K562 (cell line): ENCODE data around the gene APLP1. TPM values are rescaled to one million over a fixed set of nuclear protein-coding genes. Genes with fewer than 3 reads are reported as not detected.

Experiments used
- ATAC-seq: fragments of 200-7000 bp; cut with Tn5 transposase; 3 replicates; pipeline ENCODE4 v1.9.1; 2020; ENCODE audit warnings: moderate library complexity
- BruUV-seq: library from RNA; stranded (reverse); fragments of 400-500 nt; replicated peaks from 2 replicates; lab custom pipeline; 2021; lab: Mats Ljungman, UMichigan
- CTCF ChIA-PET: fragments of 300-600 bp; formaldehyde crosslinking; extraction: SDS; loops from one replicate; lab custom pipeline; 2021; ENCODE audit warnings: low intra/inter-chr PET ratio; lab: Yijun Ruan, JAX
- POLR2A ChIA-PET: fragments of 300-600, 350-650 bp; sonication (Branson Sonifier 250); formaldehyde crosslinking; extraction: SDS; loops from one replicate; lab custom pipeline; 2021; ENCODE audit warnings: antibody characterized with exemption, inconsistent platforms; lab: Yijun Ruan, JAX
- DNase-seq, 4 experiments: peaks; one replicate each; pipeline versions ENCODE4 v3.0.0 to v3.0.0-alpha.2; 2011 to 2018; ENCODE audit warnings: low spot score in 3 of 4, mixed read lengths in 3 of 4; ENCODE audit errors: extremely low read depth in 1 of 4
- FAIRE-seq: peaks from 2 replicates; lab custom pipeline; 2011; peaks lifted over from hg19 to GRCh38; lab: Jason Lieb, UNC
- H2AFZ ChIP-seq: 2 replicates; pipeline ENCODE4 v1.6.0; 2011; ENCODE audit warnings: low read depth, low read length, control low read depth, inconsistent platforms
- H3K27ac ChIP-seq: fragments of 200-600 bp; 3 replicates; pipeline ENCODE4 v1.8.0; 2011; ENCODE audit warnings: low read depth, mild to moderate bottlenecking, control low read depth, inconsistent platforms, low read length, moderate library complexity, mixed read lengths; ENCODE audit errors: extremely low read depth
- H3K27me3 ChIP-seq, 2 experiments: fragments of 300-600 bp in 1 of 2; 2 replicates in 1 of 2; 3 replicates in 1 of 2; pipeline versions ENCODE4 v1.6.0 to v1.8.0; 2011; ENCODE audit warnings: inconsistent platforms in 2 of 2, low read length in 2 of 2, mild to moderate bottlenecking in 1 of 2, mixed read lengths in 1 of 2, moderate library complexity in 1 of 2; ENCODE audit not compliant: control insufficient read depth in 2 of 2, insufficient read depth in 2 of 2
- H3K36me3 ChIP-seq: fragments of 300-600 bp; 3 replicates; pipeline ENCODE4 v1.8.0; 2011; ENCODE audit warnings: mild to moderate bottlenecking, low read length, inconsistent platforms; ENCODE audit not compliant: control insufficient read depth, insufficient read depth
- H3K4me1 ChIP-seq, 2 experiments: fragments of 200-600 bp in 1 of 2; replicated peaks in 1 of 2; 2 replicates in 1 of 2; 3 replicates in 1 of 2; pipeline versions ENCODE4 v1.5.1 to v1.8.0; 2011; ENCODE audit warnings: inconsistent platforms in 2 of 2, low read length in 2 of 2, mild to moderate bottlenecking in 1 of 2, mixed read lengths in 1 of 2, moderate library complexity in 1 of 2; ENCODE audit not compliant: control insufficient read depth in 2 of 2, insufficient read depth in 2 of 2
- H3K4me2 ChIP-seq: 2 replicates; pipeline ENCODE4 v1.6.1; 2011; ENCODE audit warnings: low read length, control low read depth, inconsistent platforms, mixed read lengths; ENCODE audit not compliant: insufficient read depth
- H3K4me3 ChIP-seq: fragments of 200-600 bp; sonication (generic), shearing (Covaris generic); 2 replicates; pipeline ENCODE4 v1.5.1; 2016; ENCODE audit warnings: control low read depth, inconsistent platforms
- H3K79me2 ChIP-seq: fragments of 200-600 bp; 3 replicates; pipeline ENCODE4 v1.8.0; 2011; ENCODE audit warnings: low read length, inconsistent platforms; ENCODE audit not compliant: control insufficient read depth, insufficient read depth
- H3K9ac ChIP-seq, 2 experiments: 2 replicates each; pipeline versions ENCODE4 v1.6.0 to v1.6.1; 2011; ENCODE audit warnings: low read depth in 2 of 2, low read length in 2 of 2, control low read depth in 1 of 2, inconsistent platforms in 1 of 2, mild to moderate bottlenecking in 1 of 2, mixed read lengths in 1 of 2; ENCODE audit not compliant: insufficient read depth in 1 of 2
- H3K9me1 ChIP-seq: one replicate; pipeline ENCODE4 v1.6.0; 2011; ENCODE audit warnings: inconsistent platforms, mild to moderate bottlenecking, low read length, moderate library complexity; ENCODE audit not compliant: control insufficient read depth, insufficient read depth
- H3K9me3 ChIP-seq: replicated peaks from 2 replicates; pipeline ENCODE4 v1.5.1; 2011; ENCODE audit warnings: low read depth, low read length, inconsistent platforms; ENCODE audit not compliant: control insufficient read depth, insufficient read depth
- H4K20me1 ChIP-seq: replicated peaks from 2 replicates; pipeline ENCODE4 v1.6.1; 2011; ENCODE audit warnings: low read length, inconsistent platforms, mixed read lengths; ENCODE audit not compliant: control insufficient read depth, insufficient read depth
- ARID1B ChIP-seq: fragments of 450-650 bp; IDR thresholded peaks from 2 replicates; pipeline ENCODE4 v1.6.1; 2016; ENCODE audit warnings: antibody characterized with exemption, mild to moderate bottlenecking, inconsistent platforms
- FOXP1 ChIP-seq: sonication (generic); formaldehyde crosslinking; IDR thresholded peaks from 2 replicates; pipeline ENCODE4 v1.8.0; 2022; ENCODE audit warnings: mild to moderate bottlenecking, missing genetic modification reagents
- GABPB1 ChIP-seq: sonication (generic); formaldehyde crosslinking; IDR thresholded peaks from 2 replicates; pipeline ENCODE4 v1.8.0; 2022; ENCODE audit warnings: mild to moderate bottlenecking, missing genetic modification reagents
- JUN ChIP-seq, 2 experiments: sonication (generic) in 1 of 2; formaldehyde crosslinking in 1 of 2; IDR thresholded peaks; 2 replicates each; pipeline versions ENCODE4 v1.6.1 to v1.8.0; 2012 to 2022; ENCODE audit warnings: borderline replicate concordance in 2 of 2, mild to moderate bottlenecking in 2 of 2, improper control_type of control experiment in 1 of 2, low read depth in 1 of 2, low read length in 1 of 2, missing genetic modification reagents in 1 of 2
- MIER1 ChIP-seq: fragments of 450-650 bp; IDR thresholded peaks from 2 replicates; pipeline ENCODE4 v1.6.1; 2016; ENCODE audit warnings: antibody characterized with exemption, mild to moderate bottlenecking, low read depth
- MYNN ChIP-seq, 2 experiments: sonication (generic); formaldehyde crosslinking in 1 of 2; IDR thresholded peaks; 2 replicates each; pipeline versions ENCODE4 v1.5.0 to v1.6.1; 2016 to 2020; ENCODE audit warnings: antibody characterized with exemption in 1 of 2, missing genetic modification reagents in 1 of 2
- SMC3 ChIP-seq: conservative IDR thresholded peaks from 2 replicates; pipeline ENCODE4 v1.6.1; 2011; ENCODE audit warnings: low read depth, low read length, improper control_type of control experiment; ENCODE audit not compliant: insufficient read depth
- ZBTB1 ChIP-seq: sonication (generic); formaldehyde crosslinking; IDR thresholded peaks from 2 replicates; pipeline ENCODE4 v1.8.1; 2023; ENCODE audit warnings: missing genetic modification reagents, low read depth, mild to moderate bottlenecking, borderline replicate concordance
- ZFX ChIP-seq: sonication (generic); formaldehyde crosslinking; IDR thresholded peaks from 2 replicates; pipeline ENCODE4 v1.8.0; 2022; ENCODE audit warnings: mild to moderate bottlenecking, missing genetic modification reagents, moderate library complexity
- ZNF12 ChIP-seq: sonication (generic); formaldehyde crosslinking; IDR thresholded peaks from 2 replicates; pipeline ENCODE4 v1.4.0; 2020; ENCODE audit warnings: mild to moderate bottlenecking, missing genetic modification reagents
- ZNF280B ChIP-seq: fragments of 250-450 bp; sonication (Bioruptor Pico); IDR thresholded peaks from 2 replicates; pipeline ENCODE4 v1.5.1; 2021; ENCODE audit warnings: mild to moderate bottlenecking
- ZNF282 ChIP-seq: sonication (generic); formaldehyde crosslinking; IDR thresholded peaks from 2 replicates; pipeline ENCODE4 v1.8.1; 2023; ENCODE audit warnings: missing genetic modification reagents
- WGBS: fragments of 100-300 bp; shearing (Covaris generic); methylation state at CpG from one replicate; pipeline ENCODE4 v1.1.6; 2016; ENCODE audit warnings: low coverage, mixed read lengths; ENCODE audit not compliant: insufficient coverage; ENCODE audit errors: missing lambda C conversion rate; 5-methylcytosine and 5-hydroxymethylcytosine counted together
- in situ Hi-C: fragments of 300-500 bp; cut with MboI; formaldehyde crosslinking; loops from 4 replicates; pipeline ENCODE4 v1.15.0; 2018; ENCODE audit warnings: inconsistent platforms, mixed read lengths
- intact Hi-C: fragments of 100-400 bp; cut with micrococcal nuclease; formaldehyde crosslinking; loops from 2 replicates; pipeline ENCODE4 v1.14.2; 2022
- polyA plus RNA-seq, 8 experiments: library from polyadenylated mRNA; depleted of rRNA in 4 of 8; stranded (reverse) in 5 of 8; unstranded in 3 of 8; fragments of >200 nt; fragmentation: Nextera tagmentation in 2 of 8; fragmentation: Illumina TruSeq in 1 of 8; extraction: Ambion mirVana in 2 of 8; extraction: Trizol in 1 of 8; gene quantifications; 2 replicates each; pipeline versions ENCODE4 v1.2.1 to v1.2.3, GENCODE V29; 2011 to 2014; ENCODE audit warnings: inconsistent platforms in 1 of 8, missing spikeins in 1 of 8
- total RNA-seq, 7 experiments: library from RNA; depleted of rRNA in 6 of 7; stranded (reverse); fragments of >200 nt in 6 of 7; fragmentation: Illumina TruSeq in 2 of 7; extraction: Trizol in 2 of 7; gene quantifications; 2 replicates each; pipeline versions ENCODE4 v1.2.1 to v1.2.3, GENCODE V29; 2011 to 2021; ENCODE audit warnings: low replicate concordance in 1 of 7
- TF ChIP-seq, protein P1 (sequence below): fragments of 450-650 bp; formaldehyde crosslinking; IDR thresholded peaks from 2 replicates; pipeline ENCODE4 v1.4.0; 2022; ENCODE audit warnings: mild to moderate bottlenecking, moderate library complexity

Gene APLP1
- total and polyA plus RNA-seq, 9 of the 15 experiments (the other 6 are each of a cell fraction or from before 2014, with no cell fraction given) = 0.69 to 9.9 (median 4.7) TPM

DNA sequence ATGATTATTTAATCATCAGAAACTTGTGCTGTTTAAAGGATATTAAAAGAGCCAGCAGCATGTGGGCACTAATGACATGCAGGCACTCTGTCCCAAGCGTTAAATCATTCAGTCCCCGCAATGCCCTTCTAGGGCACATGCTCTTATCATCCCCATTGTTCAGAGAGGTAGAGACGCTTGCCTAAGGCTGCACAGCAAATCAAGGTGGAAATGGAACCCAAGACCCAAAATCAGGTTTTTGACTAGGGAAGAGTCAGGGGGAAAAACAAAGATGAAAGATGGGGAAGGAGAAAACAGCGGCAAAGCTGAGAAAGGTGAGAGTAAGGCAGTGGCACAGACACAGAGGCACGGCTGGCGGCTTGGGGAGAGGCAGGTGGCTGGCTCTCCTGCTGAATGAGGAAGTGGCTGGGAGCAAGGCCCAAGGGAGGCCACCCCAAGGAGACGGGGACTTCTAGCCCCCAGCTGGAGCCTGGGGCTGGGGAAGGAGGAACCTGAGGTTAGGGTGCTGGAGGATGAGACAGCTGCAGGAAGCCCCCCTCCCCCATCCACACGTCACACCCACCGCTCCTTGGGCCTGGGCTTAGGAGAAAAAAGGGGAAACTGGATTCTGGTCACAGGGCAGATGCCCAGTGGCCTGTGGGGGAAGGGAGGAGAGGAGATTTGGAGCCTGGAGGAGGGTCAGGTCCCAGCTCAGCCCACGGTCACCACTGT is 40.8 kb downstream of the APLP1 start (continued):
- no peak for TF ChIP-seq FOXP1
- peak; percentile 29; the same call in 1 of the 2 replicates for TF ChIP-seq ARID1B
- TF ChIP-seq, protein P1, sequence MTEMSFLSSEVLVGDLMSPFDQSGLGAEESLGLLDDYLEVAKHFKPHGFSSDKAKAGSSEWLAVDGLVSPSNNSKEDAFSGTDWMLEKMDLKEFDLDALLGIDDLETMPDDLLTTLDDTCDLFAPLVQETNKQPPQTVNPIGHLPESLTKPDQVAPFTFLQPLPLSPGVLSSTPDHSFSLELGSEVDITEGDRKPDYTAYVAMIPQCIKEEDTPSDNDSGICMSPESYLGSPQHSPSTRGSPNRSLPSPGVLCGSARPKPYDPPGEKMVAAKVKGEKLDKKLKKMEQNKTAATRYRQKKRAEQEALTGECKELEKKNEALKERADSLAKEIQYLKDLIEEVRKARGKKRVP = no peak
- no peak for TF ChIP-seq ZNF12 (CRISPR knock-in tag)
- no peak for TF ChIP-seq ZNF282 (CRISPR knock-in tag)
- 0 out of 2 replicates have a peak, but pooled peaks have one; percentile 29 for TF ChIP-seq JUN (IDR thresholded peaks at IDR 0.05; ENCODE audit: borderline replicate concordance, low read depth, low read length)
- TF ChIP-seq JUN (CRISPR knock-in tag; IDR thresholded peaks at IDR 0.05; ENCODE audit: borderline replicate concordance) = no peak

GRCh38 chr19:35909684-35910035 is 41.3 kb downstream of the APLP1 start:
- Histone ChIP-seq H3K9me3 (no peaks in the 10 kb centered on the region), H3K9me1 (no peaks in the 10 kb centered on the region), H3K4me2 (peak overlapping the region; percentile 11; the same call in 1 of the 2 replicates), H3K79me2 (no peaks in the 10 kb centered on the region), H3K27me3 (no peaks in the 10 kb centered on the region), H4K20me1 (no peaks in the 10 kb centered on the region), H3K4me3 (no peak overlapping the region), H3K4me1 (peaks cover 31 to 33% of the 10 kb centered on the region in 2 experiments), H3K36me3 (no peaks in the 10 kb centered on the region), H2AFZ (peak overlapping the region; percentile 83), H3K9ac (peak overlapping the region in 1 of 2 experiments; percentile 85; a peak in 2 of 4 replicates), H3K27ac (peak overlapping the region; percentile 57; the same call in 1 of the 3 replicates)
- POLR2A ChIA-PET = interaction anchor here (0.7 to 0.8 kb wide), 2 partner anchors 81 to 384 kb away, joined by 3 to 4 read pairs; no protein-coding TSS in a partner anchor
- CTCF ChIA-PET = no interaction called here
- 62% methylated on average over 6 of the region's 6 CpGs for WGBS
- no peak for TF ChIP-seq SMC3
- 0 out of 2 replicates have a peak, but pooled peaks have one; percentile 36 for TF ChIP-seq ZFX (CRISPR knock-in tag)
- no peak for TF ChIP-seq ZNF280B
- TF ChIP-seq MIER1 = no peak
- 0 out of 2 replicates have a peak, but pooled peaks have one; percentile 3 for TF ChIP-seq GABPB1 (CRISPR knock-in tag)
- no peak for TF ChIP-seq ZBTB1 (CRISPR knock-in tag)
- TF ChIP-seq MYNN (IDR thresholded peaks at IDR 0.05) = no peak
- no peak for TF ChIP-seq MYNN (CRISPR knock-in tag; IDR thresholded peaks at IDR 0.05)
- no TSS peak for BruUV-seq
- ATAC-seq (no peak), FAIRE-seq (no peak), DNase-seq (no peak)
- in situ Hi-C loops (no loop called here), intact Hi-C loops (no loop called here)
